Dedifferentiated amniotic fluid mesenchymal stem cell (primary cell): Measurements from ENCODE around the gene MPP2.
"Not testable (repeated sequence)": the region's sequence is repeated elsewhere in the genome, so short reads cannot be mapped to it uniquely, and the experiment has no call there.

Source experiments
- DNase-seq: peaks from one replicate; pipeline ENCODE4 v3.0.0-alpha.2; 2016; ENCODE audit errors: extremely low spot score

The MPP2 gene

GRCh38 chr17:43875476-43876147 lies 31.7 kb downstream of the MPP2 start:
- DNase-seq, result no peak

DNA sequence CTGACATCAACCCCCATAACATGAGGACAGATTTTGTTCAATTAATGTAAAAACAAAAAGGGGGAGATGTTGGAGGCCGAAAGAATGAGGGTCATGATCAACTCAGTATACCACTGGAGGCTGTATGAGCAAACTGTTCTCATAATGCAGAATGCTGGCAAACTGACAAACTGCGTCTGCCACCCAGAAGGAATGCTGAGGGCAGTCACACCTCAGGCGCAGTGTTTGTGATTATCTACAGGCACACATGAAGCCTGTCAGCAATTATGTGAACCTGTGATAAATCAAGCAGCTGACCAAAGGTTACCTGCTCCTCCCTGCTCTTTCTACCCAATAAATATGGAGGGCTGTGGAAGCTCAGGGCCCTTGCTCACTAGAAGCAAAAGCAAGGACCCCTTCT lies 33.0 kb downstream of the MPP2 start:
- no peak for DNase-seq

GRCh38 chr17:43873815-43874214 lies 33.5 kb downstream of the MPP2 start:
- no peak for DNase-seq

- no peak for DNase-seq
Measured at GRCh38 chr17:43873091-43873490, 34.2 kb downstream of the MPP2 start.

GRCh38 chr17:43871946-43872690 lies 35.2 kb downstream of the MPP2 start:
- no peak for DNase-seq

- not testable (repeated sequence) for DNase-seq
Measured at GRCh38 chr17:43869031-43869430, 38.3 kb downstream of the MPP2 start.

DNA sequence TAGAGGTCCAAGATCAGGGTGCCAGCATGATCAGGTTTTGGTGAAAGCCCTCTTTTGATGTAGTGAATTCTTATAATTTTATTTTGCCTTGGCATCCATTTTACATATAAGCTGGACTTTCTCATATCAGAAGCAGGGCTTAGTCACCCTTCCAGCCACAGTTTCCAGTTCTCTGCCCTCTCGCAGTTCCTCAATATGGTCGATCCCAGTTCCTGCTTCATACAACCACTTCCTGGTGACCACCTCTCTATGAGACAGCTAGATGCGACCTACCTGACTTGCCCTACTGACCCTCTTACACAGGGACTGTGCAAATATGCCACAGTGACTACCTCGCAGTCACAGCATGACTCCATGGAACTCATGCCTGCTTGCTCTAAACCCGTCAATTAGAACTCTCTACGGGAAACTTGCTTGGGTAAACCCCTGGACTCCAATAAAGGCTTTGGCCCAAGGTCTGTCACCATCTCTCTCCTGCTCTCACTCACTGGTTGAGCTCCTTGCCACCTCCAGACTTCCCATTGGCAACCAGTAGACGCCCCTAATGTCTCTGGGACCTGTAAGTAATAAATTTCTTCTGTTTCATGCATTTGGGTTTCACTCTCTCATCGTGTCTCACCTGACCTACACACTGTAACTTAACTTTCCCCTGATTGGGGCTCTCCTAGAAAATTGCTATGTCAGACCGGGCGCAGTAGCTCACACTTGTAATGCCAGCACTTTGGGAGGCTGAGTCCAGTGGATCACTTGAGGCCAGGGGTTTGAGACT lies 38.9 kb downstream of the MPP2 start:
- DNase-seq, result no peak

GRCh38 chr17:43864161-43864984 lies 43.0 kb downstream of the MPP2 start:
- no peak for DNase-seq

GRCh38 chr17:43861960-43862359 lies 45.4 kb downstream of the MPP2 start:
- no peak for DNase-seq

DNA sequence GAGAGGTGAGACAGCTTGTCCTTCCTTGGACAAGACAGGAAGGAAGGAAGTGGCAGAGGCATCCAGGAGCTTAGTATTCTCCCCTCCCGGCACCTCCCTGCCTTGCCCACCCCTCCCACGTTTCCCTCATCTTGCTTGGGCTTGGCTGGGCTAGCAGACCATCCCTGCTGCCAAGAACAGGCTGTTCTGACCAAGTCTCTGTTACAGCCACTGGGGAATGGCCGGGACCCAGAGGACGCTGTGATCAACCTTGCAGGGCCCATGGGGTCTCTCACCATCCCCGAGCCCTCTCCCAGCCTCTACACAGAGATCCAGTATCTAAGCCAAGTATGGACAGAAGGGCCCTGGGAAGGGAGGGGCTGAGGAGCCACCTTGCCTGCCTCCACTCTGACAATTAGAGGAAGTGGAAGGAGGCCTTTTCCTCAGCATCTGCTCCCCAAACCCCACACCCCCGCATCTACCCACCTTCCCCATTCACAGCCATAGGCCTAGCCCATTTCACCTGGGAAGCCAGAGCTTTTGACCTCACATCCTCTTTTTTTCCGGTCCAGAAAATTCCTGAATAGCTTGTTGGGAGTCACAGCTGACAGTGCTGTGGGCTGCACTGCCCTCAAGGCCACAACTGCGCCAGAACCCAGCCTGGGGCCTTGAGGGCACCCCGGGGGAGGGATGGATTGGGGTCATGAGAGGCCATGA lies 46.3 kb downstream of the MPP2 start:
- no peak for DNase-seq

DNA sequence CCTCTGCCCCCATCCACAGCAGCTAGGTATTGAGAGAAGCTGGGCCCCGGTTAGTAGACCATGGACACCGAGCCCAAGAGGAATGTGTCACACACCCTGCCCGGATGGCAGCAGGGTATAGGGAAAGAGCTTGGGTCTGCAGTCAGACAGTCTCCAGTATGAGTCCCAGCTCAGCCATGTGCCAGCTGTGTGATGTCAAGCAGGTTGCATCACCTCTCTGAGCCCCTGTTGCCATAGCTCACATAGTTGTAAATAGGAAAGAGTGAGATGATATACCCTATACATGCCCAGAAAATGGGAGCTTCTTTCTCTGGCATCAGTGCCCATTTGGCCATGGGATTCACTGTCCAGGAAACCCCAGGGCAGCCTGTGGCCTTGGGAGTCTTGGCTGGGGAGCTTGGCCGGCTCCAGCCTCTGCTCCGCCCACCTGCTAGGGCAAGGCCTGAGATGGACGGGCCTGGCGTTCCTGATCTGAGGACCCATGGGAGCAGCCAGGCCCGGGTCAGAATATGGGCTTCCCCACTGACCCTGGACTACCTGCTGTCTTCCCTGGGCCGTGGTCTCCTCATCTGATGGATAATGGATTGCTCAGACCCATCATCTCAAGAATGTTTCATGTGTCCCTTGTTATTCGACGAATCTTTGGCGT lies 47.1 kb downstream of the MPP2 start:
- peak; percentile 22 for DNase-seq

DNA sequence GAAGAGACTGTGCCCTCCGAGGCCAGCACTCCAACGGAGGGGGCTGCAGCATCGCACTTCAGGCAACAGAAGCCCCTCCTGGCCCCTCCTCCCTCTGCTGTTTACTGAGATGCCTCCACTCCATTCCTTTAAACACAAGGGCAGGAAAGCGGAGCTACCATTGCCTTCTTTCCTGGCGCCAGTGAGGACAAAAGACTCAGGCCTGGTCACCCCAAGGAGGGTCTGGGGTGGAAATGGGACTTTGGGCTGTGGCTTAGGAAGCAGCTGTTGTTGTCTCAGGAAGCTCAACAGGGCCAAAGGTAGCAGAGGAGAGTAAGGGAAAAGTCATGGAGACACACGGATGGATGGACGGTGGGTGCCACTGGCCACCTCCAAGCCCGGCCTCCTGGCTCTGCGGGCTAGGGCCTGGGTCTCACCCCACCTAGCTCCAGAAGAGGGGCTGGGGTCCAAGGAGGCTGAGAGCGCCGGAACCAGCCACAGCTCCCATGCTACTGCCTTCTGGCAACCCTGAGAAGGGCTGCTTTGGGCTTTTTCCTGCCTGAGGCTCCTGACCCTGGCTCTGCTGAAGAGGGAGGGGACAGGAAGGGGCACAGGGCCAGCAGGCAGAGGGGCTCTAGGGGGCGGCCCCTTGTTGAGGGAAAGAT lies 49.3 kb downstream of the MPP2 start:
- DNase-seq, result no peak

GRCh38 chr17:43857141-43857540 lies 50.2 kb downstream of the MPP2 start:
- no peak for DNase-seq

DNA sequence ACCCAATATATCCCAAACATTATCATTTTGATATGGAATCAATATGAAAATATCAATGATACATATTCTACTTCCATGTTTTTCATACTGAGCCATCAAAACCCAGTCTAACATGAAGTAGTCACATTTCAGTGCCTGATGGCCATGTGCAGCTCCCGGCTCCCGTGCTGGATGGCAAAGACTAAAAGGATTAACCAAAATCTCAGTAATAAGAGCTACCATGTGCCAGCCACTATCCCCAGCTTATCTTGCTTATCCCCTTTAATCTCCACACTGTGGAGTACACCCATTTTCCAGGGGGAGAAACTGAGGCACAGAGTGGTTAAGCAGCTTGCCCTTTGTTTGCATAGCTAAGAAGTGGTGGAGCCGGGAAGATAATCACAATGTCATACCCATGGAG lies 51.2 kb downstream of the MPP2 start:
- DNase-seq, result no peak

DNA sequence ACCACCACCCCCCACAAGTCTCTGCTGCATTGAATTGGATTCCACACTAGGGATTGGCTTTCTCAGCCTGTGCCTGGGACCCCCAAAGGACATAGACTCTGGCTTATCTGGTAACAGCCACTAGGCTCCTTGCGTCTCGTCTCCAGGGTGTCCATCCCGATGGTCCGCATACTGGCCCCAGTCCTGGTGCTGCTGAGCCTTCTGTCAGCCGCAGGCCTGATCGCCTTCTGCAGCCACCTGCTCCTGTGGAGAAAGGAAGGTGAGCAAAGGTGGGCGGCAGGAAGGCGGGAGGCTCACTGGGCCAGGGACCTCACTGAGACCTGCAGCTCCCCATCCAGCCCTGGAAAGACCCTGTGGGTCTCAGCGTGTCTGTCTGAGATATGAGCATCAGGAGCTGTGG lies 52.3 kb downstream of the MPP2 start:
- no peak for DNase-seq

DNA sequence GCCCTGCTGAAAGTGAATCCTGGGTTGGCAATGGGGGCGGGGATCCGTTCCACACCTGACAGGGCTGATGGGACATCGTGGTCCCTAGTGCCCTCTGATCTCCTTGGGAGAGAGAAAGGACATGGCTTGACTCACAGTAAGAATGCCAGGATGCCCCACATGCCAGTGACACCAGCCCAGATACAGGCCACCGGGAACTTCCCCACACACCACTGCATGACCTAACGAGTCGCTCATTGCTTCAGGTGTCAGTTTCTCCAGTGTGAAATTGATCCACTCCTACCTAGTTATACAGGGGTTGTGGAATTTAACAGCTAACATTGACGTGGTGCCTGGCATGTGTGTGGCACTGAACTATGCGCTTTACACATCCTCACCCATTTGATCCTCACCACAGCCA lies 52.8 kb downstream of the MPP2 start:
- no peak for DNase-seq

DNA sequence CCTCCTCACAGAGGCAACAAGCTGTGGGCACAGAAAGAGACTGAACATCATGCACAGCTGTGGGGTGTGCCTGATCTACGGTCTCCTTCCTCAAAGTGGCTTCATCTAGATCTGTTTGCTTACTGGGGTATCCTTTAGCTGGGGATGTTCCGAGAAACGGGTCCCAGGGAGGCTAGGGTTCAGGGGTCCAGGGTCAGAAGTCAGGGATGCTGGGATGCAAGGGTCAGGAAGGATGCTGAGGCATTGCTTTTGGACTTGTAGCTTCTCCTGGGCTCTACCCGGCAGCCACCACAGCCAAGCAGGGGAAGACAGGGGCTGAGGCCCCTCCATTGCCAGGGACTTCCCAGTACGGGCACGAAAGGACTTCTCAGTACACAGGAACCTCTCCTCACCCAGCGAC lies 53.8 kb downstream of the MPP2 start:
- no peak for DNase-seq

DNA sequence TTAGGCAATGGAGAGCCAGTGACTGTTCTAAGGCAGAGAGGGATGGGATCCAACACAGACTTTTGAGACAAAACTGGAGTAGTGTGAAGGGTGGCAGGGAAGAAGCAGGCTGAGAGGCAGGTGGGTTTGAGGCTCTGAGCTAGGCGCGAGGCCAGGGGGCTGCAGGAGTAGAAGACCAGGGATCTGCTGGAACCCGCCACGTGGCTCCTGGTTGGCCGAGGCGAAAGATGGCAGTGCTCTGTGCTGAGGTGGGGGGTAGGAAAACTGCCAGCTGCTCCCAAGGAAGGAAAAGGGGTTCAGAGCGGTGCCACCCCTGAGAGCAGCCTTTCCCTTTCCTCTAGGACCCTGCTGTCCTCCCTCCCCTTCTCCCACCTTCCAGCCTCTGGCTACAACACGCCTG lies 54.8 kb downstream of the MPP2 start:
- DNase-seq, result no peak

GRCh38 chr17:43849116-43849515 lies 58.2 kb downstream of the MPP2 start:
- no peak for DNase-seq

GRCh38 chr17:43848601-43849000 lies 58.7 kb downstream of the MPP2 start:
- no peak for DNase-seq
